SKM-1 treated with dmso at 0.1 percent for 144 hours (cell line): ENCODE measurements around the gene GPR39.

Experiments used
- DNase-seq: peaks from one replicate; lab custom pipeline; 2025; ENCODE audit not compliant: unreplicated experiment; lab: John Stamatoyannopoulos, UW

GPR39 gene

GRCh38 chr2:132559921-132560320 lies 143.3 kb downstream of the GPR39 start:
- DNase-seq: no peak

GRCh38 chr2:132560562-132560961 lies 144.0 kb downstream of the GPR39 start:
- DNase-seq: no peak

GRCh38 chr2:132562245-132562644 lies 145.6 kb downstream of the GPR39 start:
- no peak for DNase-seq

DNA sequence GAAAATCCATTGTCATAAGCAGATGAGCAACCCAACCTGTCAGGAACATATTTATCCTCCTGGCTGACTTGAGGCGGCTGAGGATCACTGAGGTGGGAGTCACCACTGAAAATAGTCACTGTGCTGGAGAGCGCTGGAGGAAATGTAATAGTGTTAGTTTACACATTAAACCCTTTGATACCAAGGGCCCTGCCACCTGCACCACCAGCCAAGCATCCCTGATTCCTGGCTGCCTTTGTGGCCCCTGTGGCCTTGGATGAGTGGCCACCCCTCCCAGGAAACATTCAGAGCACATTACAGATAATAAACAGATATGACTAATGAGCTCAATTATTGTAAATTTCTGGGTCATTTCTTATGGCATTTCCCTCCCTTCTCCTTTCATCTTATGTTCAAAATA lies 147.5 kb downstream of the GPR39 start:
- no peak for DNase-seq

GRCh38 chr2:132566379-132566778 lies 149.8 kb downstream of the GPR39 start:
- DNase-seq: no peak

DNA sequence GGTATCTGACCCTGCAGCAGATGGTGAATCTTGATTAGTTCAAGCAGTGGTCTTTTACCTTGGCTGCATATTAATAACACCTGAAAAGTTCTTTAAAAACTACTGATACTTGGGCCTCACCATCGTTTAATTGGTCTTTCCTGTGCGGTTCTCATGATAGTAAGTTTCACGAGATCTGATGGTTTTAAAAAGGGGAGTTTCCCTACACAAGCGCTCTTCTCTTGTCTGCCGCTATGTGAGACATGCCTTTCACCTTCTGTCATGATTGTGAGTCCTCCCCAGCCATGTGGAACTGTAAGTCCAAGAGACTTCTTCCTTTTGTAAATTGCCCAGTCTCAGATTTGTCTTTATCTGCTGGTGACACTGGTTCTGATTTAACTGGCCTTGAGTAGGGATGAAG lies 151.1 kb downstream of the GPR39 start:
- no peak for DNase-seq

GRCh38 chr2:132568656-132569055 lies 152.1 kb downstream of the GPR39 start:
- no peak for DNase-seq

- no peak for DNase-seq
Observed at GRCh38 chr2:132573444-132574007, 156.9 kb downstream of the GPR39 start.

- peak; percentile 98 for DNase-seq
Observed at GRCh38 chr2:132577686-132578085, 161.1 kb downstream of the GPR39 start.

DNA sequence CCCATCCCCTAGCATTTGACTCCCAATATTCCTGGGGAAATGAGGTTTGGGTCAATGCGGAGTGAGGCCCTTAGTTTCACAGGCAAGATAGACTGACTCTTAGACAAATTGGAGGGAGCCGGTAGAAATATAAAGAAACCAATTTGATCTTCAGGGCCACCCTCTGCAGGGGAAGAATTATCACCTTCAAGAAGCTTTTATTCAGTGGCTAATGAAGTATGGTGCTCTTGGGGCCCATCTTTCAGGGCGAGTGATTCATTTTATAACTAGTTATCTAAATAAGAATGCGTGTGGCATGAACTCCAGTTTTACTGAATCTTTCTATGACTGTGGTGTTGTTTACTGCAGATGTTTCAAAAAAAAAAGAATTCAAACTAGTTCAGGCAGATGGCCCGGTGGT lies 165.0 kb downstream of the GPR39 start:
- no peak for DNase-seq

GRCh38 chr2:132581991-132582738 lies 165.6 kb downstream of the GPR39 start:
- no peak for DNase-seq

DNA sequence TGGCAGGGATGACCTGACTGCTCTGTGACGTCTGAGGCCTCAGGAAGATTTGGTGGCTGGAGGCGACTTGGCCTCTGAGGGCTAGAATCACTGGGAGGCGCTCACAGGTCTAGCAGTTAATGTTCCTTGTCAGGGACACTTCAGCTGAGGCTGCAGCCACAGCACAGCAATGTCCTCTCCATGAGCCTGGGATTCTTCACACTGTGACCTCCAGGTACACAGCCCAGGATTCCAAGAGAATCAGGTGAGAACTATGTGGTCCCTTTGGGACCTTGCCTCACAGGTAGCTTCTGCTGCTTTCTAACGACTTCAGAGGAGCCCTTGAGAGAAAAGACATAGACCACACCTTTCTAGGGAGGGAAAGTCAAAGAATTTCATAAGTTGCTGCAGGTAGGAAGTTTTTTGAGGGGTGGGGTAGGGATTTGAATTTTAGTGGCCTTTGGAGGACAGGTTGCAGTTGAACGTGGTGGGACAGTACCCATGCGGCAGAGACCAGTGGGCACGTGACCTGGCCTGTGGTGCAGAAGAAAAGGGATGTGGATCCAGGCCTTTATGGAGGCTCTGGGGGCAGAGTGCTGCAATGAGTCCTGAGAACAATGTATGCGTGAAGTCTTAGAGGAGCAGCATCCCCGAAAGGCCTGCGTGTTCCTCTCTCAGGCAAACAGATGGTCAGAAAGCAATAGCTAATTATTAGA lies 167.2 kb downstream of the GPR39 start:
- DNase-seq: no peak

DNA sequence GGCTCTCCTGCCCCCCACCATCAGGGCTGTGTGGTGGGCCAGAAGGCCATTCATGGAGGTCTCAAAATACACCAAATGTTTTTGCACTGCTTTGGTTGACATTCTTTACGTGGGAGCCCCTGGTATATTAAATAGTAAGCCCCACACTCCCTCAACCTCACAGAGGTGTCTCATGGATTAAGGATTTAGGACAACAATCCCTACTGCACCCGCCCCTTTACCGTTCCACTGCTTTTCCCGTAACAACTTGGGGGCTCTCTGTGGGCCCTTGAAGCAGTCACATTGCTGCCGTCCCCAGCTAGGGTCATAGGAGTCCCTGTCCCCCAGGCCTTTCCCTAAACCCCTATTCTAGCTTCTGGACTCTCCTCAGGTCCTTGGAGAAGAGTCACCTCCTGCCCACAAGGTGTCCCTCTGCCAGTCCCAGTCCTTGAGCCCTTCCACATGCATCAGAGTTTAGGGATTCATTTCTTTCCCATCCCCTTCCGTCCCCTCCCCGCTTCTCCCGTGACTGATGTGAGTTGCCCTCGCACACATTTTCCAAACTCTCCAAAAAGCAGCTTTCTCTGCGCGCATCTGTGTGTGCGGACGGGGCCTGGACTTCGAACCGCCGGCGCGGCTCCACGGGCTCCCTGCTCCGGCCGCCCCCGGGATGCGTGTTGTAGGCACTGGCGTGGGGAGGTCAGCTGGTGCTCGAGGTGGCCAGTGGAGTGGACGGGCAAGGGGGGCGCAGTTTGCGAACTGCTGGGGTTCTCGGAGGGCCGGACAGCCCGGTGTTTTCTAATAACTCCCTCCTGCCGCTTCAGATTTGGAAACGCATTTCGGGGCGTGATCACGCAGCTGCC lies 168.6 kb downstream of the GPR39 start:
- no peak for DNase-seq

- DNase-seq: no peak
Observed at GRCh38 chr2:132586101-132586511, 169.5 kb downstream of the GPR39 start.

DNA sequence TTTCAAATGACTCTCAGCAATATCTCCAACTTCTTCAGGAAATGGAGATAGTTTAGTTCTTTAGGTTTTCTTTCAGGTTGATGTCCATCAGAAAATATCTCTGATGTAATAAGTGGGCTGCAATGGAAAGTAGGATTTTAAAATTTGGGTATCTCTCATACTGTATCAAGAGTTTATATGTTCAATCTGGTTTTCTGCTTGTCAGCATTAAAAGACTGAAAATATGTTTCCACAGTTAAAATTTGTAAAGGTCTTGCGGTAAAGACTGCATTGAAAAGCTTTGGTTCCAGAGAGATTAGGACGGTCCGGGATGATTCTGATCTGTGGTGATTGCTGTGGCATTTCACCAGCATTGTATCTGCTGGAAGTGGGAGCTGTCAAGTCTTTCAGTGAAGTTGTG lies 170.2 kb downstream of the GPR39 start:
- DNase-seq: no peak

DNA sequence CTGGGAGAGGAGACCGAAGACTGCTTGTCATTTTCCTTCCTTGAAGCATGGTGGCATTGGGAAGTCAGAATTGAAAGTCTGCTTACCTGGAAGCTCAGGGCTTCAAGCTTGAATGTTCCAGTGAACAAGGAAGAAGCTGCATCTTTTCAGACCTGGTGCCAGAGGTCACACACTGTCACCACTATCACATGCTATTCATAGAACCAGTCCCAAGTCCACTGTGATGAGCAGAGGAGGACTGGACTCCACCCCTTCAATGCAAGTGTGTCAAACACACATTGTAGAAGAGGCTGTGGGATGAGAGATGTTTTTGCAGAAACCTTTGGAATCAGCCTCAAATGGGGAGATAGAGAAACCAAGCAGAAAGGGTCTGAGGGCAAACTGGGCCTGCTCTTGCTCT lies 172.0 kb downstream of the GPR39 start:
- DNase-seq: no peak

DNA sequence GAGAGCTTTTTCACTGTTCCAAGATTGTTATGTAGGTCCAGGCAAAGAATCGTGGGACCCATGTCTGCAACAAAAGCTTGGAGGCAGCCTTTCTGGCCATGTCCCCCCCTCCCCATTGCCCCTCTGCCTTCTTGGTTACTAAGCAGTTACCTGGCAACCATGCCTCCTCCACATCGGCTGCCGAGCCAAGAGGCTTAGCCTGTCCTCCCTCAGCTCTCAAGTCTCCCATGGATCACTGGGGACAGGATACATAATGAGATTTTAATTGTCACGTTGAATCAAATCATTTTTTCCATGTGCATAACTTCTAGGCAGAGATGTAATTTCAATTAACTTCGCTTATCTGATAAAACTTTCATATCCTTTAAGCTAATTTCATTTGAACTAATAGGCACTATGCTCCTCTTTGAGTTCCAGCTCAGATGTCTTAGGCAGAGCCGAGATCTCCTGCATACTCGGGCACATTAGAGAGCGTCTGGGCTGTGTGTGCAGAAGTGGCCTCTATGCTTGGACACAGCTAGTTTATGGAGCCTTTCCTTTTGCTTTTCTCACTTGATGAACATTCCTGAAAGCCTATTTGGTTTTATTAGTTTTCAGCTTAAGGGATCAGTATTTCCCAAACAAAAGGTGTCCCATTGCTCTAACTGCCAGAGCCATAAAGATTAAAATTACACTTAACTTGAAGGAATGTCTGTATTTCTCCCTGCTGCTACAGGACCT lies 172.7 kb downstream of the GPR39 start:
- no peak for DNase-seq

DNA sequence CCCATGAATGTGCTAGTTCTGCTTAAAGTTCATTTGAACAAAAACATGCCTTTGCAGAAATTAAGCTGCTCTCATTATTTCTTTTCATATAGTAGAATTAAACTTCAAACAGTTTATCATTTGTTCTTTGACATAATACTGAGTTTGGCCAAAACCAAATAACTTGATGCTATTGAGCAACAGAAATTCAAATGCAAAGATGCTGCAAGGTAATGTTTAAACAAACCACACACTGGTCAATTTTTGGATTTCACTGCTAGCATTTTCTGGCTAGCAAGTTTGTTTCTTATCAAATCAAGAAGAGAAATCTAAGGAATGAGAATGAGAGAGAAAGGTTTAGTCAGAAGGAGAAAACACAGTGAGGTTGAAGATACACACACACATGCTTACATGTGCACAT lies 173.4 kb downstream of the GPR39 start:
- DNase-seq: no peak

- DNase-seq: no peak
Observed at GRCh38 chr2:132593171-132593570, 176.6 kb downstream of the GPR39 start.

- no peak for DNase-seq
Observed at GRCh38 chr2:132595186-132595585, 178.6 kb downstream of the GPR39 start.

- DNase-seq: no peak
Observed at GRCh38 chr2:132595693-132596092, 179.1 kb downstream of the GPR39 start.
